ENCODE results near the gene ARGLU1.
"Not testable (repeated sequence)": the region's sequence is repeated elsewhere in the genome, so short reads cannot be mapped to it uniquely, and the experiment has no call there.

Gene ARGLU1, protein sequence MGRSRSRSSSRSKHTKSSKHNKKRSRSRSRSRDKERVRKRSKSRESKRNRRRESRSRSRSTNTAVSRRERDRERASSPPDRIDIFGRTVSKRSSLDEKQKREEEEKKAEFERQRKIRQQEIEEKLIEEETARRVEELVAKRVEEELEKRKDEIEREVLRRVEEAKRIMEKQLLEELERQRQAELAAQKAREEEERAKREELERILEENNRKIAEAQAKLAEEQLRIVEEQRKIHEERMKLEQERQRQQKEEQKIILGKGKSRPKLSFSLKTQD

DNA sequence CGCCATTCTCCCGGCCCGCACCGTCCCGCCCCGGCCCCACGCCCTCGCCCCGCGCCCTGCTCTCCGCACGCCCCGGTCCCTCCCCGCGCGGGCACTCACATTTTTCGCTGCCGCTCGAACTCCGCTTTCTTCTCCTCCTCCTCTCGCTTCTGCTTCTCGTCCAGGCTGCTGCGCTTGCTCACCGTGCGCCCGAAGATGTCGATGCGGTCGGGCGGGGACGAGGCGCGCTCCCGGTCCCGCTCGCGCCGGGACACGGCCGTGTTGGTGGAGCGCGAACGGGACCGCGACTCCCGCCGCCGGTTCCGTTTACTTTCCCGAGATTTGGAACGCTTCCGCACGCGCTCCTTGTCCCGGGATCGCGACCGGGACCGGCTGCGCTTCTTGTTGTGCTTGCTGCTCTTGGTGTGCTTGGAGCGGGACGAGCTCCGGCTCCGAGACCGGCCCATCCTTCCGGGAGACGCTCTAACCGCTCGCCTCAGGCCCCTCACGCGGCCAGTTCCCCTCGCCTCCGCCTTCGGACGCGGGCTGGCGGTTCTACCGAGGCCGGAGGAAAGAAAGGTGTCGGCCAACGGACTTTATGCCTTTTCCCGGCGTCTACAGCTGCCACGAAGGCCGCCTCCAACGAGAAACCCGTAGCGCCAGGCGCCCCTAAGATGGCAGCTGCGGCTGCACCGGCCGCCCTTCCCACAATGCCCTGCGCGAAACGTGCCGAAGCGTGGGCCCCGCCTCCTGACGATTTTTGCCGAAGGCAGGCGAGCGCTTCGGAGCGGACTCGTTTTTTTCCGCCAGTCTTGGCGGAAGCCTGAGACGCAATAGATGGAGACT, at the start of gene ARGLU1:
TSS of gene ARGLU1 (minus strand) at position 664 of the 825 bp plus-strand sequence. CDS start at position 446, 218 bp downstream.
- peak; percentile 29 for DNase-seq

DNA sequence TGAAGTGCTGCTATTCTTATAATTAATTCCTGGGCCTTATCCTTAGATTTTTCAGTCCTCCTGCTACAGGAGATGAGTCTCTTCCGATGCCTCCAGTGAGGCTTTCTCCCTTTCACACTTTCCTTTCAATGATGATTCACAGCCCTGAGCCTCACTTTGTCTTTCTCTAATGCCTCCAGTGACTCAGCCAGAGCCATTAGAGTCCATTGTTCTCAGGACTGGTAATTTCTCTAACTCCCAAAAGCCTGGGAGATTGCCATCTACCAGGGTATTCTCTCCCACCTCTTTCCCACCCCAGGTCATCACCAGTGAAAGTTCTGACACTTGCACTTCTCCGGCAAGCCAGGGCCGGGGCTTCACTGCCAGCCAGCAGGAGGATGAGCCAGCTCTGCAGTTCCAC, 49.6 kb upstream of the ARGLU1 start:
- DNase-seq: no peak

DNA sequence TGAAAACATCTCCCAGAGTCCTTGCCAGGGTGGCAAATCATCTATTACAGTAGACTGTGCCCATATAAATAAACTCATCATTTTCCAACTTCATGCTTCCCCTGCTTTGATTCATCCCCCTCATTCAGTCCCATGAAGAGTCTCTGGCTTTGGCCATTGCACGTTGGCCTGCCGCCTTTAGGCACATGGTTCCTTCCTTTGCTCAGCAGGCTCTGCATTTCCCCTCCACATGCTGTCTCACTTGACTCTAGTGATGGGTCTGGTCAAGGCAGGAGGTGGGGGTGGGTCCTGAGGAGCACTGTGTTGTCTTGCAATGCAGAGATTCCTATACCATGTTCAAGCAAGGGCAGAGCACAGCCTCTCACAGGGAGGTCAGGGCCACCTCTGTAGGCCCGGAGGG, 48.8 kb upstream of the ARGLU1 start:
- no peak for DNase-seq

DNA sequence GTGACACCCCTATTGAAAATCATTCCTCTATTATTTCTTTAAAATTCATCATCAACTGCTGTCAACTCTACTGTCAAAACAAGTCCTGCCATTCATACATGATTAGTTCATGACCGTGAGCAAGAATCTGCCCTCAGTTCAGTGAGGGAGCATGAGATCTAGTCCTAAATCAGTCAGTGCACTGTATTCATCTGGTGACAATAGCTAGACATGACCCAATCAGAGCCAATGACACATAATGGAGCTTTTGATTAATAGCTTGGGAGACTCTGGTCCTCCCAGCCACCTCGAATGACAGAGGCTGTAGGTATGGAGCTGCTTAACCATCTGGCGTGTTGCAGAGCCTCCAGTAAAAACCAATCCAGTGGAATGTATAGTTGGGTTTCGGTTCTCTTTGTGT, 46.9 kb upstream of the ARGLU1 start:
- DNase-seq: no peak

DNA sequence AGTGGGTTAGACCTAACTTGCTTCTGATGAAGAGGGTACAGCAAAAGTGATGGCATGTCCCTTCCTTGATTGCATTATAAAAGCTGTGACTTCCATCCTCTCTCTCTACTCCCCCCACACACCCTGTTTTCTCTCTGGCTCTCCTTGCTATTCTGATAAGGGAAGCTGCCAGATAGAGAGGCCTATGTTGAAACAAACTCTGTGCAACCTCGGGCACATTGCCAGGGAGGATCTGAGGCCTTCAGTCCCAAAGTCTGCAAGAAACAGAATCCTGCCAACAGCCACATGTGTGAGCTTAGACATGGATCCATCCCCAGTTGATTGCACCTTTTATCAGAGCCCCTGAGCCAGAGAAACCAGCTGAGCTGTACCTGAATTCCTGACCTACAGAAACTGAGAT, 44.8 kb upstream of the ARGLU1 start:
- DNase-seq: no peak

DNA sequence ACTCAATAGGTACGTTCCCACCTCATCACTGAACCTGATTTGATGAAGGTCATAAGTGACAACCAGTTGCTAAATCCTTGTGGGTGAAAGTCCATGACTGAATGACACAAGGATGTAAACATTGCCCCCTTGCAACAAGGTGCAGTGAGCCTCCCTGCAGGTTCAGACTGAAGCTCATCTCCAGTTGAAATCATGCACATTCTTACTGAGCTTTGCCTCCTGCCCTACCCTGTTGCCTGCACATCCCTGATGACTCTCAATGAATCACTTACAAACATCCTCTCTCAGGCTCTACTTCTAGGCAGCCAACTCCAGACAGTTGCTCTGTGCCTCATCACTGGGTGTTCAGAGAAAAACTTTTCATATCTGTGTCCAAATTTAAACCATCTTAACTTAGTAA, 42.5 kb upstream of the ARGLU1 start:
- DNase-seq: no peak

DNA sequence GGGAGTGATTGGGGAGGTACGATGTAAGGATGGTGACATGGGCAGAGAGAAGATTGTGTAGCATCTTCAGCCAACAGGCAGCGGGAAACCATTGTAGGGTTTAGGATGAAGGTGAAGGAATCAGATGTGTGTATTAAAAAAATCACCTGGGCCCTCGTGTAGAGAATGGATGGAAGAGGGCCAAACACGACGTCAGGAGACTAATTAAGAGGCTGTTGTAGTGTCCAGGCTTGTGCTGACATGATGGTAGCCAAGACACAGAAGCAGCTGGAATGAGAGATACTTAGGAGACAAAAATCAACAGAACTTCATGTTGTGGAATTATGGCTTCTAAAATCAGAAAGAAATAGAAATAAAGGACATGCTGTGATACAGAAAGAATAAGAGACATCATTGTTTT, 41.2 kb upstream of the ARGLU1 start:
- DNase-seq: no peak

DNA sequence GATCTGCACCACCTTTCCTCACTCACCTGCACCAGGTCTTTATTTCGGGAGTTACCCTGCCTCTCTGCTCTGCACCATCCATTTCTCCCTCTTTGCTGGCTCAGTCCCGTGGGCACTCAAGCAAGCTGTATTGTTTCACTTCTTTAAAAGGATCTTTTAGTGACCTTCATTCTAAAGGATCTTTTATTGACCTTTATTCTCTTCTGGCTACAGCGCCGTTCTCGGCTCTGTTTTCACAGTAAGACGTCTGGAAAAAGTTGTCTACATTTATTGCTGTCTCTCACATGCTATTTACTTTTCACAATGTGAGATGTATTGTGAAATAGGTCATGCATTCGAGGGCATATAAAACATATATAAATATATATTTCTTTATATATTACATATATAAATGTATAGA, 35.6 kb upstream of the ARGLU1 start:
- DNase-seq: no peak

DNA sequence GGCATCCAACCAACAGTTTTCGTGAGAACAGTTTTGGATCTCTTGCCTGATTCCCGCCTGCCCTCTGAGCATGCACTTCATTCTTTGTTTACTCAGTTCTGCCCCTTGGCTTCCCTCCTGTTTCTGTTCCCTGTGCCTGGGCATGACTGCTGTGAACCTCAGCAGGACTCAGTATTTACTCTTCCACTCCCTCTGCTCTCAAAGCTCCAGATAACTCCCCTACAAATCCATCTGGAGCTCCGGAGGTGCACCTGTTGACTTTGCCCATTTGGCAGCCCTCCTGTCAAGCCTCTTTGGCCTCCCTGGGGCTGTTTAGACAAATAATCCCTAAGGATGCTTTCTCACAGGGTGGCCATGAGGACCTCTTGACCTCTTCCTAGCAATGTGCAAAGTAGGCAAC, 34.2 kb upstream of the ARGLU1 start:
- no peak for DNase-seq

DNA sequence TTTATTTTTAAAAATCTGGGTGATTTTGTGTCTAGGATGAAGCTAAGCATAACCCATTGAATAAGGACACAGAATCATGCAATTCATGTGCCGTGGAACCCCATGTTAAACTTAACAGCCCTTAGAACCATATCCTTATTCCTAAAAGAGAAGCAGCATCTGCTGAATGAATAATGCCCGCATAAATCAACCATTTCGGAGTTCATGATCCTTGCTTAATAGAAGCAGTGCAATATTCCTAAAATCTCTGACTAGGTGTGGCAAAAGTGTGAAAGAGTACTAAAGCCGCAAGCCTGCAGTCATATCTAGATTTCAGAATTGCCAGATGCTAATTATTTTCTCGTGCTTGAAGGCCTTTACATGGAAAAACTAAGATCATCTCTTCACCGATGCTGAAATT, 33.6 kb upstream of the ARGLU1 start:
- DNase-seq: no peak

DNA sequence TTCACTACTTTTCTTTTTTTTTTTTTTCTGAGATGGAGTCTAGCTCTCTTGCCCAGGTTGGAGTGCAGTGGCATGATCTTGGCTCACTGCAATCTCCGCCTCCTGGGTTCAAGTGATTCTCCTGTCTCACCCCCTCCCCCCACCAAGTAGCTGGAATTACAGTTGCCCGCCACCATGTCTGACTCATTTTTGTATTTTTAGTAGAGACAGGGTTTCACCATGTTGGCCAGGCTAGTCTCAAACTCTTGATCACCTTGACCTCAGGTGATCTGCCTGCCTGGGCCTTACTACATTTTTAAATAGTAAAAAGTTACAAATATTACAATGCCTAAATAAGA, 32.8 kb upstream of the ARGLU1 start:
- not testable (repeated sequence) for DNase-seq

DNA sequence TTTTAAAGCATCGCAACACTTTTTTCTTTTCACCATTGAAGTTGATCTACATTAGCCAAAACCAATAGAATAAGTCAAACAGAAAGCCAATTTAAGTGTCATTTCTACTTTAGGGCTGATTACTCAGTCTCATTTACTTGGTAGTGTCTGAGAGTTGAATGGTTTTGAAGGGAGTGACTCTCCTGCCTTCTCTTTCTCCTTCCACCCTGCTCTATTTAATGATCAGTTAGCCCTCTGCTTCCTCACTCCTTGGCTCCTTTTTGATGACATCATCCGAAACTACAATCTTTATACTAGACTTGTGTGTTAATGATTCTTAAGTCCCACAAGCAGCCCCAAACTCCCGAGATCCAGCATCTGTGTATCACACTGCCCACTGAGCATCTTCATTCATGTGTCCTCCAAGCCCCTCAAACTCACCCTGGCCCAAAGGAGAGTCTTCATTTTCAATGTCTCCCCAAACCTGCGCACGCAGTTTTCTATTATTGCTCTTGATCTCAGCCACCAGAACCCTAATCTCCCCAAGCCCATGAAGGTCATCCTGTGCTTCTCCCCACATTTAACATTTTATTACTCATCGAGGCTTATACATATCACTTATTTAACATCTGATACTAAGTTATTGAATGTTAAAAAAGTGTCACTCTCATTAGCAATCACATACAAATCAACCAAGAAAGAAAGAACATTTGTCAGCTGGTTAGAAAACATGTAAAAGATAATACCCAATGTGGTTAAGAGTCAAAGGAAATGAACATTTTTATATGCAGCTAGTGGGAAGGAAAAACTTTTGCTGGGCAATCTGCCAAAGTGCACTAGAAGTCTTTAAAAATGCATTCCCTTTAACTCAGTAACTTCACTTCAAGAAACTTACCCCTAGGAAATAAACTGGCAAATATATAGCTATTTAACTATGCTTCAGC, 32.2 kb upstream of the ARGLU1 start:
- DNase-seq: no peak

DNA sequence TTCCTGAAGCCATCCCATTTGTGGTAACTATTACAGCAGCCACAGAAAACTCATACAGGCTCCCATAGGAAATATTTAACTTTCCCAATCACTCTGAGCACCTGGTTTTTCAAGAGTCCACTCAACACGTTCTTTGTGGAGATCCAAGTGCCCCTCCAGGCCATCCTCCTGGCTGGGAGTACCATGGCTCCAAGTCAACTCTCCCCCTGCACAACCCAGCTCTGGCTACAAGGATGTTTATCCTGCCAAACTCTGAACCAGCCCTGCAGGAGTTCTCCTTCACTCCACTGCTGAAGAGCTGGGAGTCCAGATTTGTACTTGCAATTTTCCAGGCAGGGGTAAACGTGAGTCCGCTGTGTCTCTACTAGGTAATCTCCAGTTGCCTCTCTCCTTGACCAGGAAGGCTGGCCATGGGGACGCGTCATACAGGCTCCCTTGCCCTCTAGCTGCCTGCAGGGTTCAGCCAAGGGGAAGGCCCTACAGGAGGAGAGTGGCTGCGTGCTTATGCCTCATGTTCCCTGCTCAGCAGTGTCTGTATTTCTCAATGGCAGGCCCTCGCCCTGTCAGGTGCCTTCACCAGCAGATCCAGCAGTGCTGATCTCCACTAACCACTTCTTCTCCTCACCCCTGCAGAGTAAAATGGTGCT, 29.9 kb upstream of the ARGLU1 start:
- no peak for DNase-seq

DNA sequence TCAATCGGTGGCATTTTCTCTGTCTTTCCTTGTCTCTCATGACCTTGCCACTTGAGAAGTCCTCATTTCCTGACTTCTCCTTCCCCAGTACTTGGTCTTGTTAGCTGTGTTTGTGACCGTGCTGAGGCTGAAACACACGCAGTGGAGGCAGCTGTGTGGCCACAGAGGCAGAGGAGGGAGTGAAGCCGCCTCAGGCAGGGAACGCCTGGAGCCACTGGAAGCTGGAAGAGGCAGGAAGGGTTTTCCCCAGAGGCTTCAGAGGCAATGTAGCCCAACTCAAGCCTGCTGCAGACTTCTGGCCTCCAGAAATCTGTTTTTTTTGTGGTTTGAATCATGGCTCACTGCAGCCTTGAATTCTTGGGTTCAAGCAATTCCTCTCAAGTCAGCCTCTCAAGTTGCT, 29.2 kb upstream of the ARGLU1 start:
- DNase-seq: no peak

DNA sequence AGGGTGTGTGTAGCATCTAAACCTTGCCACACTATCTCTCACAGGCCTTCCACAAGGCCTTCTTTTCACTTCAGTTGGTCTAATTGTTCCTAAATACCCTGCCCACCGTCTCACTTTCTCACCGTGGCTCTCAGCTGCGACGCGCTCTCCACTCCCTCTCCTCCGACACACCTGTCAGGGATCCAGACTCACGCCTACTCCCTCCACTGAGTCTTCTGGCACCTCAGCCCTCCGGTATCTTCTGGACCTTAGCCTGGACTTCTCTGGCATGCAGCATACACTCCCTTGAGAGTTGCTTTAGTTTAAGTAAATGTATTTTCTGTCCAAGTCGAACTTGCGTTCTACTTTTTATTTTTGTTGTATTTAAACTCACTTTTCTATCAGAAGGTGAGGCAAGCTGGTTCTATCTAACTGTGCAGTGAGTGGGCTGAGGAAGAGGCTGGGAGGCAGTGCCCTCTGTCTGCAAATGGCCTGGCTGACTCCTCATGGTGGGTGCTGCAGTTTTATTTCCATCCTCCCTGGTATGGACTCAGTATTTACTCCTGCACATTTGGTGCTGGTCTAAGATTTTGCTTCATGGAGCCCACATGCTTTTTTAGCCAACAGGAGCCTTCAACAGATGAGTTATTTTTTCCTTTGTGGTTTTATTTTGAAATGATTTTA, 28.5 kb upstream of the ARGLU1 start:
- no peak for DNase-seq

DNA sequence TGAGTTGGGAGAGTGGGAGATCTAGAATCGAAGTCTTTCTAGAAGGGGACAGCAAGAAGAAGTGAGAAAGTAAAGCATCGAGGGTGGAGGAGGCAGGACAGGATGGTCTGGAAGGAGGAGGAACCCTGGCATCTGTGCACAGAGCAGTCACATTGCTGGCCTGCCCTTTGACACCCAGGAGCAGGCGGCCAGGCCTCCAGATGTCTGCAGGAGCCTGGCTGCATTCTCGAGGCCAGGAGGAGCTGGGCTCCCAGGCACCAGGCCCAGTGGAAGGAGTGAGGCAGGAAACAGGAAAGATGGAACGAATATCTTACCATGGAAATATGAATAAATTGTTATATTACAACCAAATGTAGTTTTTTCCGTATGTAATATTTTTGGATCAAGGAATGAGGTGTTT, 27.7 kb upstream of the ARGLU1 start:
- DNase-seq: no peak

DNA sequence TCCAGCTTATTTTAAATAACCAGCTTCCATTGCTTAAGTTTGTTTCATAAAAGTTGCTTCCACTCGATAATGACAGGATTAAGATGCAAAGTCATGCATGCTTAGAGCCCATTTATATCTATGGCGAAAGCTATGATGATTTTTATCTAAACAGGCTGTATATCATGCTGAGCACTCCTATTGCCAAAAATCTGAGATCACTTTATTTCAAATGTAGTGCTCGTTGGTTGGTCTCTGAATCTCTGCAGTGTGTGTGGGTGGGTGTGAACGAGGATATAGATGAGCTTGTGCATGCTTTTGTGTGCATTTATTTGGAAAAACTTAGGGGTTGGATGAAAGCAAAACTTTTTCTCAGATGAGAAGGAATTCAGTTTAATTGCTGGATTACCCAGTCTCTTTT, 27.0 kb upstream of the ARGLU1 start:
- no peak for DNase-seq

DNA sequence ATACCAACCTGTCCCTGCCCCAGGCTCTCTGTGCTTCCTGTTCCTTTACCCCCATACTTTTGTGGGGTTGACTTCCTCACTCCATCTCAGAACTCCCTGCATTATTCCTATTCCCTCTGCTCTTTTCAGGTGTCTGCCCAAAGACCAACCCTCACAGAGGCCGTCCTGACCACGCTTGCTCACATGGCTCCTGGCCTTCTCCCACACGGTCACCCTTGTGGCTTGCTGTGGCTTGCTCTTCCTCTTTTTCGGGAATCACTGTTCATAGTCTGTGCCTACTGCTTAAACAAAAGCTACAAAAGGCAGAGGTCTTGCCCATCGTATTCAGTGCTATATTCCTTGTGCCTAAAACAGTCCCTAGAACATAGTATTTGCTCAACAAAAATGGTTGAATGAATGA, 25.2 kb upstream of the ARGLU1 start:
- DNase-seq: no peak

DNA sequence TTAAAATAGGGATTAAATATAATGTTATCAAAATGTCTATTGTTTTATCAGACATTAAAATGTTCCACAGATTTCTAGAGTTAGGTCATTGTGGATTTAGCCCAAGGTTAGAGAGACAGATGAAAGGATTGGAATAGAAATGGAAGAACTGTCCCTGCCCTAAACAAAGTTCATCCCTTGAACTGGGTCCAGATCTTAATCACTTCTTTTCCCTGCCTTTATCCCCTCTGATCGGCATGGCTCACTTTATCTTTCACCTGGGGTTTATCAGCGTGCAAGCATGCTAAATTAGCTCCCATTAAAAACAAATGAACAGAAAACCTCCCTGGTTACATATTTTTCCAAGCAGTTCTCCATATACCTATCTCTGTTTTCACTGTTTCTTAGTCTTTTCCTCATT, 23.4 kb upstream of the ARGLU1 start:
- no peak for DNase-seq

DNA sequence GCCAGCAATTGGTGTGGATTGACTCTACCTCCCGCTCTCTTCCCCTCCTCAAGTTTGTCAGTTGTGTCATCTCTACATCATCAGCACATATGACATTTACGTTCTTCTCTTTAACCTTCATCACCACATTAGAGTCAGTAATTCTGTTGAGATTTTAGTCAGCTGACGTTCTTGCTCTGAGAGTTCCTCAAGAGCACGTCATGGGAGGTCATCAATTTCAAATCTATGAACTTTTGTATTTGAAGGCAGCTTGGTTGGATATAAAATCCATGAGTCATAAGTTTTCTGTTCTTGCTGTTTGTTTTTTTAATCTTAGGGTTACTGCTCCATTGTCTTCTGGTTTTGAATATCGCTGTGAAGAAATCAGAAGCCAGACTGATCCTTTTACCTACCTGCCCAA, 21.8 kb upstream of the ARGLU1 start:
- no peak for DNase-seq

DNA sequence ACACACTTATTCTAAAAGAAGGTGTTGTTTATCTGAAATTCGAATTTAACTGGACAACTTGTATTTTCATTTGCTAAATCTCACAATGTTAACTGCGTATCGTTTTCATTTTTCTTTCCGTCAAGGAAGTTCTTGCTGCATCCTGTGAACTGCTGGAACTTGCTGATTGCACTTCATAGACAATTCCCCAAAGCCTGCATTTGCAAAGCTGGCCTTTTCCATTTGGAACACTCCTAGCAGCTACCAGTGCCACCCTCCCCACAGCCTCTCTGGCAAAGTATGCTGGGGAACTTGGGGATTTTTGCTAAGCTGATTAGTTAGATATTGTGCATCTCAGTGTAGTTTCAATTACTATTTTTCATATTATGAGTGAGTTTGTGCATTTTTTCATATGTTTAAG, 20.4 kb upstream of the ARGLU1 start:
- no peak for DNase-seq

DNA sequence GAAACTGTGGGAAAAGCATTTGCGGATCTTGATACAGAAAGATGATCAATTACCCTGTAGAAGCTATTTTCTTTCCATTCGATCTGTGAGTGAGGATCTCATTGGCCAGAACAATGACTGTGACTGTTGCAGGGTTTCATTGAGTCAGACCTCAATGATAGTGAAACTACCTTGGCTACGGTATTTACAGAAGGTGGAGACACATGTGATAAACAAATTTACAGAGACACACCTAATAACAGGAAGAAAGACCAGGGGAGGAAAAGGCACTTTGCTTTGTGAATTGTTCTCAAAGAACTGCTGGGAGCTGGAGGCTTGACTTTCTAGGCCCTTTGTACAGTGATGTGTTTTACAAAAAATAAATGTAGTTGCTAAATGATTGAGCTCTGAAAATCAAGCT, 19.9 kb upstream of the ARGLU1 start:
- no peak for DNase-seq
